ENCODE measurements around the gene C2orf81.

The C2orf81 gene

GRCh38 chr2:74417763-74418162, 3.7 kb downstream of the C2orf81 start:
- Histone ChIP-seq H3K9ac (ENCODE audit: low read length) (no peak overlapping the region), H3K9me3 (ENCODE audit: low read length) (no peaks in the 10 kb centered on the region), H3K79me2 (ENCODE audit: insufficient read depth, low read length) (no peaks in the 10 kb centered on the region), H3K27me3 (ENCODE audit: insufficient read depth, low read length) (peaks cover 5% of the 10 kb centered on the region; the same call in 1 of the 2 replicates), H4K20me1 (ENCODE audit: insufficient read depth, low read length) (no peaks in the 10 kb centered on the region), H3K36me3 (ENCODE audit: insufficient read depth, low read length) (no peaks in the 10 kb centered on the region), H3K4me3 (ENCODE audit: low read depth, low read length, poor library complexity, severe bottlenecking) (no peak overlapping the region), H3K4me1 (ENCODE audit: insufficient read depth, low read length, severe bottlenecking) (peaks cover 22% of the 10 kb centered on the region), H3K27ac (ENCODE audit: low read depth, low read length, poor library complexity, severe bottlenecking) (no peak overlapping the region), H2AFZ (ENCODE audit: low read length) (no peak overlapping the region), H3K4me2 (ENCODE audit: low read length) (no peak overlapping the region), H3K9me2 (ENCODE audit: low read depth, low read length) (no peaks in the 10 kb centered on the region), H3F3A (ENCODE audit: insufficient read depth, low read length) (no peaks in the 10 kb centered on the region)
- TF ChIP-seq CTCF (IDR thresholded peaks at IDR 0.05; ENCODE audit: low read length) (no peak), EZH2 (IDR thresholded peaks at IDR 0.05; ENCODE audit: borderline replicate concordance, low read length) (no peak)

DNA sequence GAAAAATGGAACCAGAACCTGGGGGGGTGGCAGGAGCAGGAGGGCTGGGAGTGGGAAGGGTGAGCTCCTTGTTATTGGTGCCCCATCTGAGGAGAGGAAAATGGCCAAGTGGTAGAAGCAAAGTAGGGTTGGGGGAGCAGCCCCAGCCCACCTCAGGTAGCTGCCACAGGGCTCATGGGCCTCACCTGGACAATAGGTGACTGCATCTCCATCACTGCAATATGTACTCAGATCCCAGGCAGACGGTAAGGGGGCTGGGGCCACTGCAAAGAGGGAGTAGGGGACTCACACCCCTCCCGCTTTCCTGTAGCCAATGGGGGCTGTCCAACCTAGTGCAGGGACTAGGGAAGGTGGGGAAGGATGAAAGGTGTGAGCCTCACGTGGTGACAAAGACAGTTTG, 4.2 kb downstream of the C2orf81 start:
- no peaks in the 10 kb centered on the region for H3K79me2 ChIP-seq (ENCODE audit: insufficient read depth, low read length)
- H3F3A ChIP-seq (ENCODE audit: insufficient read depth, low read length): no peaks in the 10 kb centered on the region
- H4K20me1 ChIP-seq (ENCODE audit: insufficient read depth, low read length): no peaks in the 10 kb centered on the region
- no peak overlapping the region for H3K9ac ChIP-seq (ENCODE audit: low read length)
- H3K9me3 ChIP-seq (ENCODE audit: low read length): no peaks in the 10 kb centered on the region
- peaks cover 5% of the 10 kb centered on the region; the same call in 1 of the 2 replicates for H3K27me3 ChIP-seq (ENCODE audit: insufficient read depth, low read length)
- H3K27ac ChIP-seq (ENCODE audit: low read depth, low read length, poor library complexity, severe bottlenecking): no peak overlapping the region
- no peak overlapping the region for H3K4me2 ChIP-seq (ENCODE audit: low read length)
- no peak overlapping the region for H3K4me3 ChIP-seq (ENCODE audit: low read depth, low read length, poor library complexity, severe bottlenecking)
- H3K36me3 ChIP-seq (ENCODE audit: insufficient read depth, low read length): no peaks in the 10 kb centered on the region
- peaks cover 22% of the 10 kb centered on the region for H3K4me1 ChIP-seq (ENCODE audit: insufficient read depth, low read length, severe bottlenecking)
- no peak overlapping the region for H2AFZ ChIP-seq (ENCODE audit: low read length)
- no peaks in the 10 kb centered on the region for H3K9me2 ChIP-seq (ENCODE audit: low read depth, low read length)
- TF ChIP-seq CTCF (IDR thresholded peaks at IDR 0.05; ENCODE audit: low read length) (no peak), EZH2 (IDR thresholded peaks at IDR 0.05; ENCODE audit: borderline replicate concordance, low read length) (no peak)

DNA sequence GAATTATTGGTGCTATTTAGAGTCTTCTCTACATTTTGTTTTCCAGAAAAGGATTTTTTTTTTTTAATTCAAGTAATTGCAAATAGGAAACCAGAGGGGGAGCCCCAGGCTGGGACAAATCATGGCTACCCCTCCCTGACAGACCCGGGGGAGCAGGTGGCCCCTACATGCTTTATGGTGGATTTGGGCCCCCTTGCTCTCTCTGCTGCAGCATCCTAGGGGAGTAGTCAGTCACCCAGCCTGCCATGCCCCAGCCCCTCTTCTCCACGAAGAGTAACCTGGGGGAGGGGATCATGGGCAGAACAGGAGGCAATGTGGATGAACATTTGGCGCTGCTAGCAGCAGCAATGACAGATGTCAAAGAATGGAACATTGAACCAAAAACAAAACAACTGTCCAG, 4.6 kb downstream of the C2orf81 start:
- no peak overlapping the region for H3K4me2 ChIP-seq (ENCODE audit: low read length)
- peaks cover 22% of the 10 kb centered on the region for H3K4me1 ChIP-seq (ENCODE audit: insufficient read depth, low read length, severe bottlenecking)
- no peaks in the 10 kb centered on the region for H4K20me1 ChIP-seq (ENCODE audit: insufficient read depth, low read length)
- no peaks in the 10 kb centered on the region for H3K79me2 ChIP-seq (ENCODE audit: insufficient read depth, low read length)
- no peak overlapping the region for H3K27ac ChIP-seq (ENCODE audit: low read depth, low read length, poor library complexity, severe bottlenecking)
- peaks cover 5% of the 10 kb centered on the region; the same call in 1 of the 2 replicates for H3K27me3 ChIP-seq (ENCODE audit: insufficient read depth, low read length)
- H3K4me3 ChIP-seq (ENCODE audit: low read depth, low read length, poor library complexity, severe bottlenecking): no peak overlapping the region
- H3K9me3 ChIP-seq (ENCODE audit: low read length): no peaks in the 10 kb centered on the region
- no peaks in the 10 kb centered on the region for H3F3A ChIP-seq (ENCODE audit: insufficient read depth, low read length)
- H3K9ac ChIP-seq (ENCODE audit: low read length): no peak overlapping the region
- no peak overlapping the region for H2AFZ ChIP-seq (ENCODE audit: low read length)
- no peaks in the 10 kb centered on the region for H3K36me3 ChIP-seq (ENCODE audit: insufficient read depth, low read length)
- peak; percentile 15; the same call in 1 of the 2 replicates for TF ChIP-seq CTCF (IDR thresholded peaks at IDR 0.05; ENCODE audit: low read length)
- TF ChIP-seq EZH2 (IDR thresholded peaks at IDR 0.05; ENCODE audit: borderline replicate concordance, low read length): no peak
- H3K9me2 ChIP-seq (ENCODE audit: low read depth, low read length): no peaks in the 10 kb centered on the region
